Measurements from ENCODE around the gene GART. TPM values are rescaled to one million over a fixed set of nuclear protein-coding genes. Genes with fewer than 3 reads are reported as not detected.
"Not testable (repeated sequence)": the region's sequence is repeated elsewhere in the genome, so short reads cannot be mapped to it uniquely, and the experiment has no call there.

Gene GART
- total RNA-seq, 2 experiments from 2014 or later: 104 to 198 TPM

GRCh38 chr21:33510826-33511225 is 31.1 kb downstream of the GART start:
- H4K20me1 ChIP-seq (ENCODE audit: insufficient read depth, low read length): no peaks in the 10 kb centered on the region
- ChIA-PET POLR2A (interaction anchor here (0.6 kb wide), 1 partner anchor 91 kb away, joined by 3 read pairs; no protein-coding TSS in a partner anchor), CTCF (ENCODE audit: unreplicated experiment) (no interaction called here)
- no peak for DNase-seq (ENCODE audit: low spot score)
- H3K4me2 ChIP-seq (ENCODE audit: low read length): no peak overlapping the region
- intact Hi-C loops (cut with micrococcal nuclease; ENCODE audit: unreplicated experiment): no loop called here
- no peaks in the 10 kb centered on the region for H3K9me3 ChIP-seq (ENCODE audit: low read length)
- no peaks in the 10 kb centered on the region for H3K79me2 ChIP-seq (ENCODE audit: insufficient read depth, low read depth, low read length)
- H3K4me1 ChIP-seq (ENCODE audit: insufficient read depth, low read length, poor library complexity, severe bottlenecking): no peaks in the 10 kb centered on the region
- H3K27ac ChIP-seq (ENCODE audit: low read depth, low read length, poor library complexity, severe bottlenecking): no peak overlapping the region
- H3K36me3 ChIP-seq (ENCODE audit: insufficient read depth, low read length): peaks cover 99% of the 10 kb centered on the region
- H3K9me2 ChIP-seq (ENCODE audit: insufficient read depth, low read length): no peaks in the 10 kb centered on the region
- H2AFZ ChIP-seq (ENCODE audit: low read length): no peak overlapping the region
- BruUV-seq (replicated peaks): no TSS peak
- no peak overlapping the region for H3K4me3 ChIP-seq (ENCODE audit: low read depth, low read length, poor library complexity, severe bottlenecking)
- no peak for TF ChIP-seq CTCF (conservative IDR thresholded peaks at IDR 0.05; ENCODE audit: low read length)
- TF ChIP-seq EZH2phosphoT487 (IDR thresholded peaks at IDR 0.05; ENCODE audit: borderline replicate concordance, low read depth, low read length): no peak

- H3K4me1 ChIP-seq (ENCODE audit: insufficient read depth, low read length, poor library complexity, severe bottlenecking); H3K4me3 ChIP-seq (ENCODE audit: low read depth, low read length, poor library complexity, severe bottlenecking); H4K20me1 ChIP-seq (ENCODE audit: insufficient read depth, low read length); CTCF ChIA-PET (ENCODE audit: unreplicated experiment); intact Hi-C loops (cut with micrococcal nuclease; ENCODE audit: unreplicated experiment); H3K79me2 ChIP-seq (ENCODE audit: insufficient read depth, low read depth, low read length); H3K9me3 ChIP-seq (ENCODE audit: low read length); H3K27ac ChIP-seq (ENCODE audit: low read depth, low read length, poor library complexity, severe bottlenecking); DNase-seq (ENCODE audit: low spot score); H3K4me2 ChIP-seq (ENCODE audit: low read length); BruUV-seq (replicated peaks); H2AFZ ChIP-seq (ENCODE audit: low read length); H3K9me2 ChIP-seq (ENCODE audit: insufficient read depth, low read length): not testable (repeated sequence)
- POLR2A ChIA-PET: interaction anchor here (0.7 to 1.6 kb wide), 4 partner anchors 7 to 51 kb away, joined by 3 read pairs; partner anchors contain the start of gene TMEM50B
- H3K36me3 ChIP-seq (ENCODE audit: insufficient read depth, low read length): peaks cover 95% of the 10 kb centered on the region
Observed at GRCh38 chr21:33507003-33507402, 34.9 kb downstream of the GART start.

- TF ChIP-seq CTCF (conservative IDR thresholded peaks at IDR 0.05; ENCODE audit: low read length): no peak
- no peak for TF ChIP-seq EZH2phosphoT487 (IDR thresholded peaks at IDR 0.05; ENCODE audit: borderline replicate concordance, low read depth, low read length)
- peaks cover 94% of the 10 kb centered on the region for H3K36me3 ChIP-seq (ENCODE audit: insufficient read depth, low read length)
Observed at GRCh38 chr21:33505833-33506232, 36.1 kb downstream of the GART start.

More at GRCh38 chr21:33505833-33506232, 36.1 kb downstream of the GART start:
- H3K4me1 ChIP-seq (ENCODE audit: insufficient read depth, low read length, poor library complexity, severe bottlenecking): no peaks in the 10 kb centered on the region
- DNase-seq (ENCODE audit: low spot score): no peak
- no peaks in the 10 kb centered on the region for H3K79me2 ChIP-seq (ENCODE audit: insufficient read depth, low read depth, low read length)
- no peak overlapping the region for H3K4me2 ChIP-seq (ENCODE audit: low read length)
- H4K20me1 ChIP-seq (ENCODE audit: insufficient read depth, low read length): no peaks in the 10 kb centered on the region
- ChIA-PET CTCF (ENCODE audit: unreplicated experiment) (no interaction called here), POLR2A (interaction anchor here (0.6 to 1.6 kb wide), 5 partner anchors 9 to 1277 kb away, joined by 3 read pairs; partner anchors contain the start of gene TMEM50B)
- H3K27ac ChIP-seq (ENCODE audit: low read depth, low read length, poor library complexity, severe bottlenecking): no peak overlapping the region
- H2AFZ ChIP-seq (ENCODE audit: low read length): no peak overlapping the region
- intact Hi-C loops (cut with micrococcal nuclease; ENCODE audit: unreplicated experiment): no loop called here
- H3K9me2 ChIP-seq (ENCODE audit: insufficient read depth, low read length): no peaks in the 10 kb centered on the region
- H3K9me3 ChIP-seq (ENCODE audit: low read length): no peaks in the 10 kb centered on the region
- H3K4me3 ChIP-seq (ENCODE audit: low read depth, low read length, poor library complexity, severe bottlenecking): no peak overlapping the region
- no TSS peak for BruUV-seq (replicated peaks)

Data from OCI-LY7 (cell line).